GM15510 (cell line): Measurements from ENCODE around the gene MOV10.

Experiments used
- POLR2A ChIP-seq: IDR thresholded peaks from 3 replicates; pipeline ENCODE4 v1.6.1; 2011; ENCODE audit warnings: borderline replicate concordance; ENCODE audit not compliant: insufficient read length; ENCODE audit errors: extremely low read depth

The MOV10 gene

GRCh38 chr1:112674440-112674985, at the start of gene MOV10:
Gene MOV10 (plus strand): TSS chr1:112674659. CDS start chr1:112674913, 254 bp downstream.
- no peak for TF ChIP-seq POLR2A

DNA sequence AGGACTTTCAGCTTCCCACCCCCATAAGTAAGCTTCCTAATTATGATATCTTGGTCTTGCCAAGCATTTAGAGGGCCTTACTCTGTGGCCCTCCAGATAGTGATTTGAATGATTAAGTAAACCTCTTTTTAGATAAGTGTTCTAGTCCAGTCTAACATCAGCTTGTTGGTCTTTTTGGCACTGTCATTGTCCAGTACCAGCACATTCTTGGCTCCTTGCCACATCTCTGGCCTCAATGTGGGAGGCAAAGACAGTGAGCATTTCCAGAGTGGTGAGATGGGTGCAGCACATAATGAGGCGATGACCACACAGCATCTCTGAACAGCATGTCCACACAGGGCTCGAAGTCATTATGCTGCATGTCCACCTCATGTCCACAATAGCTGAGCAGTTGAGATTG, 48.8 kb upstream of the MOV10 start:
- TF ChIP-seq POLR2A = no peak

DNA sequence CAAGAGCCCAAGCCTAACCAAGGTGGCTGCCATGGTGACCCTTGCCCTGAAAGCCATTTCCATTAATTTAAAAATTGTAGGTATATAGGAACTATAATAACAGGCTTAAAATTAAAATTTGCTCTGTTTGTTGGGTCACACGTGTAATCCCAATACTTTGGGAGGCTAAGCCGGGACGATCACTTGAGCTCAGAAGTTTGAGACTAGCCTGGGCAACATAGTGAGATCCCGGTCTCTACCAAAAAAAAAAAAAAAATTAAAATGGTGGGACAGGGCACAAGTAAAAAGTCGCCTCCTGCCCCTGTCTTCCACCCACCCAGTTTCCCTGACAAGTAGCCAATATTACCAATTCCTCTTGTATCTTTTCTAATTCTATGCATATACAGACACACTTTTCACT, 48.3 kb upstream of the MOV10 start:
- TF ChIP-seq POLR2A = no peak

- no peak for TF ChIP-seq POLR2A
Observed at GRCh38 chr1:112626887-112627286, 47.6 kb upstream of the MOV10 start.

DNA sequence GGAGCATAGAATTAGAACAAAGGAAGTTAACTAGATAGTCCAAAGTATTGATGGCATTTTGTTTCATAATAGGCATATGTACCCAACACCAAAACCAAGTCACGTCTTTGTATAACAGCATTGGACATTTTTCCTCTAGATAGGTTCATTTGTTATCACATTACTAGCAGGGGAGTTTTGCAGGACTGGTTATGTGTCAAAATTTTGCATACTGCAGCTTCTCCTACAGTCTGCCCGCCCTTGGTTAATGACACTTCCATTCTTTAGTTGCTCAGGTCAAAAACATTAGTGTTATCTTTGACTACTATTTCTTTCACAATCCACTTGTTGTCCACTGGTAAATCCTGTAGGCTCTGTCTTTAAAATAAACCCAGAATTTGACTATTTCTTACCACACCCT, 45.9 kb upstream of the MOV10 start:
- TF ChIP-seq POLR2A = no peak

DNA sequence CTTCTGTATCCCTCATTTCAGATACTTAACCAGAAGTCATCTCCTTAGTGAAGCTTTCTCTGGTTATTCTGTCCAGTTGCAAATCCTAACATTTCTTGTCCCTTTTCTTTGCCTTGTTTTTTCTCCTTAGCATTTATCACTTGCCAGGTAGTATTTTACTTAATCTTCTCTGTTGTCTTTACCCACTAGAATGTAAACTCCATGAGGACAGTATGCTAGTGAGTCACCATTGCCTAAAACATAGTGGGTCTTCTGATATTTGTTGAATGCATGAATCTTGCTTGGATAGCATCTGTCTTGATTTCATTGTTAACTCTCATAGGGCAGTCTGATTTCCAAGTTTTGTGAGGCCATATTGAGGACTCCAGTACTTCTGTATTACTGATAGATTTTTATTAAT, 45.2 kb upstream of the MOV10 start:
- TF ChIP-seq POLR2A = no peak

- TF ChIP-seq POLR2A = no peak
Observed at GRCh38 chr1:112633628-112634027, 40.8 kb upstream of the MOV10 start.

DNA sequence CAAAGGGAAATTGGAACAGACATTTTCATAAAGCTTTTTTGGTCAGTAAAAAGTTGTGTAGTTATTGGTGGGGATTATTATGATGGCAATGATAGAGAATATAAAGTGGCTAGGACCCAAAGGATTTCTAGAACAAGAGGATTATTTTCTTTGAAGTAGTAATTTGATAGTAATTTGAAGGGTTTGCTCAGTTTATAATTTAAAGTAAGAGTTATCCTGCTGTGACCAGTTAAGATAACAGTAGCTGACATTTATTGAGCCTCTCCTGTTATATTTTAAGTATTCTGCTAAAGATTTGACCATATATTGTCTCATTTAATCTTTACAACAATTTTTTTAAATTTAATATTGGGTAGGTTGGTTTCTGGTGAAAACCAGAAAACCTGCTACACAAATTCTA, 40.1 kb upstream of the MOV10 start:
- no peak for TF ChIP-seq POLR2A

- no peak for TF ChIP-seq POLR2A
Observed at GRCh38 chr1:112636056-112636455, 38.4 kb upstream of the MOV10 start.

- TF ChIP-seq POLR2A = no peak
Observed at GRCh38 chr1:112636597-112637253, 37.7 kb upstream of the MOV10 start.

DNA sequence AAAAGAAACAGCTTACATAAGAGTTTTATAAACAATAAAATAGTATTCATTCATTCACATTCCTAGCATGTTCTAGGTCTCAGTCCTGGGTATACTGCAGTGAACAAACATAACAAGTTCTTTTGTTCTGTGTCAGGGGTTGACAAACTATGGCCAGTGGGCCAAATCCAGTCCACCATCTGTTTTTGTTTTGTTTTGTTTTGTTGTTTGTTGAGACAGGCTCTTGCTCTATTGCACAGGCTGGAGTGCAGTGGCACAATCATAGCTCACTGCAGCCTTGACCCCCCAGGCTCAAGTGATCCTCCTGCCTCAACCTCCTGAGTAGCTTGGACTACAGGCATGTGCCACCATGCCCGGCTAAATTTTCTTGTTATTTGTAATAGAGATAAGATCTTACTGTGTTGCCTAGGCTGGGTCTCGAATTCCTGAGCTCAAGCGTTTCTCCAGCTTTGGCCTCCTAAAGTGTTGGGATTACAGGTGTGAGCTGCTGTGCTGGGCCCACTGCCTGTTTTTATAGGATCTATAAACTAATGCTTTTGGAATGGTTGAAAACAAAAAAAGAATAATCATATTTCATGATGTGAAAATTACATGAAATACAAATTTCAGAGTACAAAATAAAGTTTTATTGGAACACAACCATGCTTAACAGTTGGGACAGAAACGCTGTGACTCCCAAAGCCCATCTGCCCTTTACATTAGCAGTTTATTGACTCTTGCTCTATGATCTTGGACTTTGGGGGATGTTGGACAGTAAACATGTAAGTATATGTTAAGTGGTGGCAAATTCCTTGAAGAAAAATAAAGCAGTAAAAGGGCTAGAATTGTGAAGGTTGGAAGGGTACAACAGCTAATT, 37.0 kb upstream of the MOV10 start:
- TF ChIP-seq POLR2A = no peak

DNA sequence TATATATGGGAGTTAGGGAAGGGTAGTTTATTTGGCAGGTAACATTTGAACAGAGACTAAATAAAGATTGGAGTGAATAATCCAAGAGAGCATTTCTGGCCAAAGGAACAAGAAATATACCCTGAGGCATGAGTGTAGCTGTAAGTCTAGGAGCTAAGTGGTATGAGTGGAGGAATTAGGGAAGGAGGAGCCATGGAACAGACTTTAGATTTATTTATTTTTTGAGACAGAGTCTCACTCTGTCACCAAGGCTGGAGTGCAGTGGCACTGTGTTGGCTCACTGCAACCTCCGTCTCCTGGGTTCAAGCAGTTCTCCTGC, 36.4 kb upstream of the MOV10 start:
- TF ChIP-seq POLR2A = no peak

DNA sequence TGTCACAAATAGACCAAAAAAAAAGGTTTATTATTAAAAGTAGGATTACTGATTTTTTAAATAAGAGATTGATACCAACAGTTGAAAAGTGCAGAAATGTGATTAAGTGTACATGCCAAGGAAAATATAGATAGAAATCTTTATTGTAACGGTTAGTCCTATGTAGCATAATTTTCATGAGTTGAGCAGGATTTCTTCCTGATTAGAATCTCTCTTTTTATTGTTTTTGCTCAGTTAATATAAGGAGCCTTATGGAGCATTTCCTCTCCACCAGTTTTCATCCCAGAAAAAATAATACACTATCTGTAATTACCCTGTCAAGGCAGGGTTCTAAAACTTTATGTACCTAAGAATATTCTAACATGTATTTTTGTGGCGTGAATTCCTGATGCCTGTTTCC, 31.4 kb upstream of the MOV10 start:
- TF ChIP-seq POLR2A = no peak

DNA sequence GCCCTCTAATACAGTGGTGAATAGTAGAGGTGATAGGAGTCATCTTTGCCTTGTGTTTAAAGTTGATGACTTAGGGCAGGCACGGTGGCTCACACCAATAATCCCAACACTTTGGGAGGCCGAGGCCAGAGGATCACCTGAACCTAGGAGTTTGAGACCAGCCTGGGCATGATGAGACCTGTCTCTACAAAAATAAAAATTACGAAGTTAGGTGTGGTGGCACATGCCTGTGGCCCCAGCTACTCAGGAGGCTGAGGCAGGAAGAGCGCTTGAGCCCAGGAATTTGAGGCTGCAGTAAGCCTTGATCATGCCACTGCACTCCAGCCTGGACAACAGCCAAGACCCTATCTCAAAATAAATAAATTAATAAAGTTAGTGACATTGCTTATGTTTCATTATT, 28.2 kb upstream of the MOV10 start:
- TF ChIP-seq POLR2A = no peak

- no peak for TF ChIP-seq POLR2A
Observed at GRCh38 chr1:112651205-112651604, 23.3 kb upstream of the MOV10 start.

- TF ChIP-seq POLR2A = no peak
Observed at GRCh38 chr1:112665857-112666256, 8.6 kb upstream of the MOV10 start.
